ENCODE measurements around the gene HUWE1.

Gene HUWE1

DNA sequence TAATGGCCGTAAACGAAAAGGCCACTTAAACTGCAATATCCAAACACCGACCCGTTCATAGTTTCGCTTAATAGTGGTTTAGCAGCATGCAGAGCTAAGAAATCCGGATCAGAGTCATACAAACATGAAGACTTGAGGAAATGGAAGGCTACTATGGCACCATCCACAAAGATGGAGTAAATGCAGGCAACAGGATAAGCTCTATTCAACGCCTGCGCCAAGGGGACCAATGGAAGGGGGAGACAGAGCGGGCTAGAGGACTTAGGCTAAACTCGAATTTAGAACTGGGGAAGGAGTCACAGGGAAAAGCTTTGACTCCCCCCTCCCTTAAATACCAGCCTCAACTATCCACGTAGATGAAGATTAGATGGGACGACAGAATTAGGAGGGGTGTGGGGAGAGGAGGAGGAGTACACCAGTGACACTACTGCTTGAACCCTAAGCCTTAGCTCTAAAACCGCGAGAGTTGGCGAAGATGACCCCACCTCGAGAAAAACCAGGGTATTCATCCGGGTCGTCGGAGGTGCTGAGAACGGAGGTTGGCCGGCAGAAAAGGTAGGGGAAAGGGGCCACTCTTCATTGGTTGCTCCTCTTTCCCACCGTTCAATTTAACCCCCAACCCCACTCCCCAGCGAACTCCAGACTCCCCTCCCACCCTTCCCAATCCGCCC is 3.5 kb downstream of the HUWE1 start:
- no peak overlapping the region for H2AFZ ChIP-seq (ENCODE audit: low read depth, low read length)
- H4K91ac ChIP-seq (ENCODE audit: low read length): peak overlapping the region; percentile 89
- H2BK120ac ChIP-seq (ENCODE audit: low read depth, low read length): no peak overlapping the region
- peak; percentile 82 for DNase-seq
- H3K9ac ChIP-seq (ENCODE audit: low read length): peak overlapping the region; percentile 98
- H3K4me2 ChIP-seq (ENCODE audit: low read length, poor library complexity, severe bottlenecking): peak overlapping the region; percentile 77
- peaks cover 0 to 34% of the 10 kb centered on the region in 2 experiments for H3K36me3 ChIP-seq (ENCODE audit: control insufficient read depth in 1 of 2, insufficient read depth in 2 of 2, low read depth in 1 of 2, low read length in 2 of 2)
- H3K4me3 ChIP-seq (ENCODE audit: insufficient read depth in 1 of 2, low read depth in 1 of 2, low read length in 2 of 2): peak overlapping the region; percentile 66 to 79
- H3K79me1 ChIP-seq (replicated peaks; ENCODE audit: low read length, poor library complexity, severe bottlenecking): no peaks in the 10 kb centered on the region
- H3K23ac ChIP-seq (ENCODE audit: low read length in 2 of 2): no peak overlapping the region
- H3K4ac ChIP-seq (ENCODE audit: low read depth in 1 of 2, low read length in 2 of 2): no peak overlapping the region
- H2BK15ac ChIP-seq (ENCODE audit: low read depth, poor library complexity, severe bottlenecking): no peak overlapping the region
- peak overlapping the region; percentile 45 to 48 for H3K18ac ChIP-seq (ENCODE audit: low read depth in 1 of 2, low read length in 2 of 2)
- peak overlapping the region; percentile 82 for H3K27ac ChIP-seq (ENCODE audit: low read length, poor library complexity, severe bottlenecking)
- H3K27me3 ChIP-seq (ENCODE audit: control insufficient read depth in 1 of 2, insufficient read depth in 1 of 2, low read length in 2 of 2): no peaks in the 10 kb centered on the region
- H2BK12ac ChIP-seq (ENCODE audit: low read length in 2 of 2): no peak overlapping the region
- H4K8ac ChIP-seq (ENCODE audit: low read length): peak overlapping the region; percentile 94
- no peak overlapping the region for H2AK5ac ChIP-seq (ENCODE audit: low read length, severe bottlenecking)
- no peak overlapping the region for H2BK5ac ChIP-seq (ENCODE audit: low read depth, low read length, poor library complexity, severe bottlenecking)
- no peak overlapping the region for H3K14ac ChIP-seq (ENCODE audit: low read length in 2 of 2)
- peaks cover 1% of the 10 kb centered on the region for H3K4me1 ChIP-seq (ENCODE audit: control insufficient read depth, insufficient read depth, low read depth, low read length)
- 8% methylated on average over 5 of the region's 24 CpGs for WGBS
- H3K9me3 ChIP-seq (ENCODE audit: control insufficient read depth, low read length): no peaks in the 10 kb centered on the region

DNA sequence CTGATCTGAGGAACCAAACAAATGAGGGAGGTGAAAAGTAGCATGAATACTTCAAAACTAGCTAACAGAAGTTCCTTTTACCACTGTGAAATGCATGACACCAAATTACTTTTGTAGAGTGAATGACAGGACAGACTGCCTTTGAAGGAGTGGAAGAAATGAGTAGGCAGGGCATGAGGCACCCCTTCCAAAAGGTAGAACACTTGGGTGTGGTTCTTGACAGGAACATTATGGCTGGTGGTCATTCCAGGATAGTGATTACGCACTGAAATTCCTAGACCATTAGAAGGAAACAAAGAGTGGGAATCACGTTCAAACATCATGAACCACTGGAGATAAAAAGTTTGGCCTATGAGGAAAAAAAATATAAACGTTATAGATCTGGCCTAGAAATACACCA is 4.9 kb downstream of the HUWE1 start:
- no peaks in the 10 kb centered on the region for H3K27me3 ChIP-seq (ENCODE audit: control insufficient read depth in 1 of 2, insufficient read depth in 1 of 2, low read length in 2 of 2)
- peak overlapping the region; percentile 98 for H3K9ac ChIP-seq (ENCODE audit: low read length)
- no peak overlapping the region for H3K4me2 ChIP-seq (ENCODE audit: low read length, poor library complexity, severe bottlenecking)
- H3K18ac ChIP-seq (ENCODE audit: low read depth in 1 of 2, low read length in 2 of 2): no peak overlapping the region
- no peak overlapping the region for H3K27ac ChIP-seq (ENCODE audit: low read length, poor library complexity, severe bottlenecking)
- H3K9me3 ChIP-seq (ENCODE audit: control insufficient read depth, low read length): no peaks in the 10 kb centered on the region
- 80% methylated on average over 1 of the region's 3 CpGs for WGBS
- H2BK15ac ChIP-seq (ENCODE audit: low read depth, poor library complexity, severe bottlenecking): no peak overlapping the region
- H3K23ac ChIP-seq (ENCODE audit: low read length in 2 of 2): no peak overlapping the region
- H2AK5ac ChIP-seq (ENCODE audit: low read length, severe bottlenecking): no peak overlapping the region
- H3K4ac ChIP-seq (ENCODE audit: low read depth in 1 of 2, low read length in 2 of 2): no peak overlapping the region
- no peak overlapping the region for H4K8ac ChIP-seq (ENCODE audit: low read length)
- H3K4me3 ChIP-seq (ENCODE audit: insufficient read depth in 1 of 2, low read depth in 1 of 2, low read length in 2 of 2): peak overlapping the region in 1 of 2 experiments; percentile 79
- DNase-seq: no peak
- H2BK12ac ChIP-seq (ENCODE audit: low read length in 2 of 2): no peak overlapping the region
- H2AFZ ChIP-seq (ENCODE audit: low read depth, low read length): no peak overlapping the region
- no peak overlapping the region for H3K14ac ChIP-seq (ENCODE audit: low read length in 2 of 2)
- H3K79me1 ChIP-seq (replicated peaks; ENCODE audit: low read length, poor library complexity, severe bottlenecking): no peaks in the 10 kb centered on the region
- H3K4me1 ChIP-seq (ENCODE audit: control insufficient read depth, insufficient read depth, low read depth, low read length): no peaks in the 10 kb centered on the region
- no peak overlapping the region for H2BK120ac ChIP-seq (ENCODE audit: low read depth, low read length)
- H3K36me3 ChIP-seq (ENCODE audit: control insufficient read depth in 1 of 2, insufficient read depth in 2 of 2, low read depth in 1 of 2, low read length in 2 of 2): peaks cover 0 to 44% of the 10 kb centered on the region in 2 experiments
- no peak overlapping the region for H4K91ac ChIP-seq (ENCODE audit: low read length)
- no peak overlapping the region for H2BK5ac ChIP-seq (ENCODE audit: low read depth, low read length, poor library complexity, severe bottlenecking)

DNA sequence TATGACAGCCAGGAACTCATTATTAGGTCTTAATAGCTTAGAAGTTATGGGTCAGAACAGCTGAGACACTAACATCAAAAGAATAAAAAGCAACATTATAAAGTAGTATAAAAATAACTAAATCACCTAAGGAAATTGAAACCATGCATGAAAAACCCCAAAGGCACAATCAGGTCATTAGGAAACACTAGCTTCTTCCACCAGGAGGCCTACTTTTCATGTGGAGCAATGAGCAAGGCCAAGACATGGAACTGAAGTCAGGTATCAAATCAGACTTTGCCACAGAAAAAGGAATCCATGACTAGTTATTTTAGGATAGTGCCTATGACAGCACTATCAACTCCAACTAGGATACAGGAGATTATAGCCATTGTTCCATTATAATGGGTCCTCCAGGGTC is 7.9 kb downstream of the HUWE1 start:
- Histone ChIP-seq H3K9me3 (ENCODE audit: control insufficient read depth, low read length) (no peaks in the 10 kb centered on the region), H3K79me1 (replicated peaks; ENCODE audit: low read length, poor library complexity, severe bottlenecking) (no peaks in the 10 kb centered on the region), H3K23ac (ENCODE audit: low read length in 2 of 2) (no peak overlapping the region)

DNA sequence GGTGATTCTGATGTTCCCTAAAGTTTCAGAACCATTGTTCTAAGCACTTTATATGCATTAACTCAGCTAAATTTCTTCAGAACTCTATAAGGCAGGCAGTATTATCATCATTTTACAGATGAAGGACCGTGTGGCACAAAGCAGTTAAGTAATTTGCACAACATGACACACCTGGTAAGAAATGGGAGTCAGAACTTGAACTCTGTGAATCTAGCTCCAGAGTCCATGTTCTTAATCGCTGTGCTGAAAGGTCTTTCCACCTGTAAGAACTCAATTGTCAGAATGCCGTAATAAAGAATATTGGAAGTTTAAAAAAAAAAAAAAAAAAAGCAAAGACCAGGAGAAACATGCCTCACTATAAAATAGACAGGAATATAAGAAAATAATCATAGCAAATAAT is 9.2 kb downstream of the HUWE1 start:
- H3K9ac ChIP-seq (ENCODE audit: low read length): no peak overlapping the region

More for the DNA sequence above, 7.9 kb downstream of the HUWE1 start:
- DNase-seq: peak; percentile 26
- H3K4ac ChIP-seq (ENCODE audit: low read depth in 1 of 2, low read length in 2 of 2): no peak overlapping the region
- H3K14ac ChIP-seq (ENCODE audit: low read length in 2 of 2): no peak overlapping the region
- H3K27me3 ChIP-seq (ENCODE audit: control insufficient read depth in 1 of 2, insufficient read depth in 1 of 2, low read length in 2 of 2): no peaks in the 10 kb centered on the region
- no peak overlapping the region for H2BK120ac ChIP-seq (ENCODE audit: low read depth, low read length)
- no peak overlapping the region for H3K4me3 ChIP-seq (ENCODE audit: insufficient read depth in 1 of 2, low read depth in 1 of 2, low read length in 2 of 2)
- H2AK5ac ChIP-seq (ENCODE audit: low read length, severe bottlenecking): no peak overlapping the region
- H3K36me3 ChIP-seq (ENCODE audit: control insufficient read depth in 1 of 2, insufficient read depth in 2 of 2, low read depth in 1 of 2, low read length in 2 of 2): peaks cover 0 to 73% of the 10 kb centered on the region in 2 experiments
- H3K4me1 ChIP-seq (ENCODE audit: control insufficient read depth, insufficient read depth, low read depth, low read length): no peaks in the 10 kb centered on the region
- H2BK15ac ChIP-seq (ENCODE audit: low read depth, poor library complexity, severe bottlenecking): no peak overlapping the region
- no peak overlapping the region for H4K8ac ChIP-seq (ENCODE audit: low read length)
- H2BK5ac ChIP-seq (ENCODE audit: low read depth, low read length, poor library complexity, severe bottlenecking): no peak overlapping the region
- no peak overlapping the region for H3K18ac ChIP-seq (ENCODE audit: low read depth in 1 of 2, low read length in 2 of 2)
- no peak overlapping the region for H4K91ac ChIP-seq (ENCODE audit: low read length)
- H3K4me2 ChIP-seq (ENCODE audit: low read length, poor library complexity, severe bottlenecking): no peak overlapping the region
- no peak overlapping the region for H3K27ac ChIP-seq (ENCODE audit: low read length, poor library complexity, severe bottlenecking)
- no peak overlapping the region for H3K9ac ChIP-seq (ENCODE audit: low read length)
- H2BK12ac ChIP-seq (ENCODE audit: low read length in 2 of 2): no peak overlapping the region
- H2AFZ ChIP-seq (ENCODE audit: low read depth, low read length): no peak overlapping the region

More for the DNA sequence above, 9.2 kb downstream of the HUWE1 start:
- Histone ChIP-seq H3K18ac (ENCODE audit: low read depth in 1 of 2, low read length in 2 of 2) (no peak overlapping the region), H3K9me3 (ENCODE audit: control insufficient read depth, low read length) (no peaks in the 10 kb centered on the region), H2BK15ac (ENCODE audit: low read depth, poor library complexity, severe bottlenecking) (no peak overlapping the region), H2BK12ac (ENCODE audit: low read length in 2 of 2) (no peak overlapping the region), H3K14ac (ENCODE audit: low read length in 2 of 2) (no peak overlapping the region), H2BK5ac (ENCODE audit: low read depth, low read length, poor library complexity, severe bottlenecking) (no peak overlapping the region), H3K27me3 (ENCODE audit: control insufficient read depth in 1 of 2, insufficient read depth in 1 of 2, low read length in 2 of 2) (no peaks in the 10 kb centered on the region), H3K4me3 (ENCODE audit: insufficient read depth in 1 of 2, low read depth in 1 of 2, low read length in 2 of 2) (no peak overlapping the region), H3K36me3 (ENCODE audit: control insufficient read depth in 1 of 2, insufficient read depth in 2 of 2, low read depth in 1 of 2, low read length in 2 of 2) (peaks cover 0 to 85% of the 10 kb centered on the region in 2 experiments), H3K4ac (ENCODE audit: low read depth in 1 of 2, low read length in 2 of 2) (no peak overlapping the region), H2BK120ac (ENCODE audit: low read depth, low read length) (no peak overlapping the region), H2AFZ (ENCODE audit: low read depth, low read length) (no peak overlapping the region), H3K23ac (ENCODE audit: low read length in 2 of 2) (no peak overlapping the region), H3K27ac (ENCODE audit: low read length, poor library complexity, severe bottlenecking) (no peak overlapping the region), H3K79me1 (replicated peaks; ENCODE audit: low read length, poor library complexity, severe bottlenecking) (no peaks in the 10 kb centered on the region), H3K4me1 (ENCODE audit: control insufficient read depth, insufficient read depth, low read depth, low read length) (no peaks in the 10 kb centered on the region), H3K4me2 (ENCODE audit: low read length, poor library complexity, severe bottlenecking) (no peak overlapping the region), H4K8ac (ENCODE audit: low read length) (no peak overlapping the region), H2AK5ac (ENCODE audit: low read length, severe bottlenecking) (no peak overlapping the region), H4K91ac (ENCODE audit: low read length) (no peak overlapping the region)
- no peak for DNase-seq
- 93% methylated on average over 1 of the region's 3 CpGs for WGBS
